PFSK-1 (cell line): ENCODE data around the gene MYORG.

Experiments used
- POLR2AphosphoS5 ChIP-seq: IDR thresholded peaks from 2 replicates; pipeline ENCODE4 v1.6.1; 2012; ENCODE audit warnings: low read depth, mild to moderate bottlenecking, control low read depth, low read length, moderate library complexity
- TAF1 ChIP-seq: IDR thresholded peaks from 2 replicates; pipeline ENCODE4 v1.6.1; 2012; ENCODE audit warnings: low read length, control low read depth, borderline replicate concordance; ENCODE audit not compliant: insufficient read depth

DNA sequence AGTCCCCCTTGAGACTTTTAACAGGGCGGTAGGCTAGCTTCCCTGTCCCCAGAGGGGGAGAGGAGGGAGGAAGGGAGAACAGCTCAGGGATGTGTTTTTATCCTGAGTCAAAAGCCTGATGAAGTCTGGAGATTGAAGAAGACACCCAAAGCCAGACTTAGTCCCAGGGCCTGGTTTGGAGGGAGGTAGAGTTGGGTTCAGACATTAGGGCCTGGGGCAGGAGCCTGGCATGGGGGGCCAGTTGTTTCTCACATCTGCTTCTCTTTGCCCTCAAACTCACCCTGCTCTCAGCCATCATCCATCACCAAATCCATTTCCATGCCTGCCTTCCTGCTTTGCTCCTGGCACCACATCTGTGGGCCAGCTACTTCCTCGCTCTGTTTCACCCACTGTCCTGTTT, 2.9 kb downstream of the MYORG start:
- TF ChIP-seq TAF1 (no peak), POLR2AphosphoS5 (no peak)
